ENCODE results near the gene SLU7.

The SLU7 gene

DNA sequence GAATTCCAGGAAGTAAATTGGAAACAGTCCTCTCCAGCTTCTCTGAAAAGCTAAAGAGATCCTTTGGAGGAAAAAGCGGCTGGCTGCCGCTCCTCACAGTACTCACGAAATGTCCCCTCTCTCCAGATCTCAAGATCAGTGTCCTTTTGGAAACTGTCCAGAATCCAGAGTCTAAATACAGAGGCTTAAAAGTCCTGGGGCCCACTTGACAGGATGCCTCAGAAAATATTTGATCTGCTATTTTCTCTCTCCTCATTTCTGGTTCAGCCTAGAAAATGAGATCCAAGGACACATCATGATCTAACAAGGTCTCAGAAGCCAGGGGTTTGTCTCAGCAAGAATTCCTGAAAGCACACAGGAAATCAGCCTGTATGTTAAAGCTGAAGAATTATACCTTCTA, 55.7 kb downstream of the SLU7 start:
- TF ChIP-seq POLR2AphosphoS5 (IDR thresholded peaks at IDR 0.05; ENCODE audit: low read depth, low read length) (no peak), TAF1 (IDR thresholded peaks at IDR 0.05; ENCODE audit: borderline replicate concordance, insufficient read depth, low read length) (no peak), SIN3A (IDR thresholded peaks at IDR 0.05; ENCODE audit: borderline replicate concordance, insufficient read depth, low read length) (no peak), FOXP2 (optimal IDR thresholded peaks at IDR 0.05; ENCODE audit: borderline replicate concordance, extremely low read depth, extremely low read length, insufficient read depth) (no peak)
- TF ChIP-seq, protein P1, sequence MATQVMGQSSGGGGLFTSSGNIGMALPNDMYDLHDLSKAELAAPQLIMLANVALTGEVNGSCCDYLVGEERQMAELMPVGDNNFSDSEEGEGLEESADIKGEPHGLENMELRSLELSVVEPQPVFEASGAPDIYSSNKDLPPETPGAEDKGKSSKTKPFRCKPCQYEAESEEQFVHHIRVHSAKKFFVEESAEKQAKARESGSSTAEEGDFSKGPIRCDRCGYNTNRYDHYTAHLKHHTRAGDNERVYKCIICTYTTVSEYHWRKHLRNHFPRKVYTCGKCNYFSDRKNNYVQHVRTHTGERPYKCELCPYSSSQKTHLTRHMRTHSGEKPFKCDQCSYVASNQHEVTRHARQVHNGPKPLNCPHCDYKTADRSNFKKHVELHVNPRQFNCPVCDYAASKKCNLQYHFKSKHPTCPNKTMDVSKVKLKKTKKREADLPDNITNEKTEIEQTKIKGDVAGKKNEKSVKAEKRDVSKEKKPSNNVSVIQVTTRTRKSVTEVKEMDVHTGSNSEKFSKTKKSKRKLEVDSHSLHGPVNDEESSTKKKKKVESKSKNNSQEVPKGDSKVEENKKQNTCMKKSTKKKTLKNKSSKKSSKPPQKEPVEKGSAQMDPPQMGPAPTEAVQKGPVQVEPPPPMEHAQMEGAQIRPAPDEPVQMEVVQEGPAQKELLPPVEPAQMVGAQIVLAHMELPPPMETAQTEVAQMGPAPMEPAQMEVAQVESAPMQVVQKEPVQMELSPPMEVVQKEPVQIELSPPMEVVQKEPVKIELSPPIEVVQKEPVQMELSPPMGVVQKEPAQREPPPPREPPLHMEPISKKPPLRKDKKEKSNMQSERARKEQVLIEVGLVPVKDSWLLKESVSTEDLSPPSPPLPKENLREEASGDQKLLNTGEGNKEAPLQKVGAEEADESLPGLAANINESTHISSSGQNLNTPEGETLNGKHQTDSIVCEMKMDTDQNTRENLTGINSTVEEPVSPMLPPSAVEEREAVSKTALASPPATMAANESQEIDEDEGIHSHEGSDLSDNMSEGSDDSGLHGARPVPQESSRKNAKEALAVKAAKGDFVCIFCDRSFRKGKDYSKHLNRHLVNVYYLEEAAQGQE (IDR thresholded peaks at IDR 0.05; ENCODE audit: insufficient read depth in 1 of 2, low read depth in 2 of 2, low read length in 2 of 2): no peak

DNA sequence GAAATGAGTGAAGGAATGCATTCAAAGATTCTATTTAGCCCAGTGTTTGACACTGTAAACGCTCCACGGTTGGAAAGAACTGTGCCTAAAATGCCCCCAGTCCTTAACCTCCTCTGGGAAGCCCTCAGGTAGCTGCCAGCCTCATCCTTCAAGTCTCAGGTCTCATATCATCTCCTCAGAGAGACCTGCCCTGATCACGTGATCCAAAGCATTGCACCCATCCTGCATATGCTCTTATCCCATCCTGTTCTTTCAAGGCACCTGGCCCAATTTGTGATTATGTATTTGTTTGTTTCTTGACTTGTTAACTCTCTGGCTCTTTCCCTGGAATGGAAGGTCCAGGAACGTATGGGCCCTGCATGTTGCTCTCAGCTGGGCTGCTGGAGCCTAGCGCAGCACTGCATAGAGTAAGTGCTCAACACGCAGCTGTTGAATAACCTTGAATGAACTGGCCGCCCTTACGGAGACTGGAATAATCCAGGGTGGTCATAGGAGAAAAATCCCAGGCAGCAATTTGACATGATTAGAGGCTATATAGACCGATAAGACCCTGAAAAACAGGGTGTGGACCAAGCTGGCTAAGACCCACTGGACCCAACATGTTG, 57.2 kb downstream of the SLU7 start:
- TF ChIP-seq TAF1 (IDR thresholded peaks at IDR 0.05; ENCODE audit: borderline replicate concordance, insufficient read depth, low read length): no peak
- TF ChIP-seq SIN3A (IDR thresholded peaks at IDR 0.05; ENCODE audit: borderline replicate concordance, insufficient read depth, low read length): no peak

DNA sequence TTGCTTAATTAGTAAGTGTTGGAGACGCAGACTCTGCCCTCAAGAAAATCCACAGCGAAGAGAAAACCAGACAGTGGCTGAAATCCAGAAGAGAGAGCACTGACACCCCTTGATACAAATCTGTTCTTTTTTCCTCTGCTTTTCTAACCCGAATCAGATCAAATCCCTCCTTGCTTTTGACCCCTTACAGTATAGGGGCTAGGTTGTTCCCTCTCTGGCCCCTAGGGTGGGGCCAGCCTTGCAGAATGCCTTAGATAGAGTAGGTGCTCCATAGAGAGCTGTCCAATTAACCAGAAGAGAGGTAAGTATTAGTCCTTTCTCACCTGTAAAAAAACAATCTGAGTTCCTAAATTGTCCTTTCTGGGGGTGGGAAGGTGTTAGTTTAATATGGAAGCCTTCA, 58.6 kb downstream of the SLU7 start:
- TF ChIP-seq FOXP2 (optimal IDR thresholded peaks at IDR 0.05; ENCODE audit: borderline replicate concordance, extremely low read depth, extremely low read length, insufficient read depth): no peak
- TF ChIP-seq, protein P1 (IDR thresholded peaks at IDR 0.05; ENCODE audit: insufficient read depth in 1 of 2, low read depth in 2 of 2, low read length in 2 of 2): no peak
- no peak for TF ChIP-seq TAF1 (IDR thresholded peaks at IDR 0.05; ENCODE audit: borderline replicate concordance, insufficient read depth, low read length)
- no peak for TF ChIP-seq SIN3A (IDR thresholded peaks at IDR 0.05; ENCODE audit: borderline replicate concordance, insufficient read depth, low read length)
- TF ChIP-seq POLR2AphosphoS5 (IDR thresholded peaks at IDR 0.05; ENCODE audit: low read depth, low read length): no peak

DNA sequence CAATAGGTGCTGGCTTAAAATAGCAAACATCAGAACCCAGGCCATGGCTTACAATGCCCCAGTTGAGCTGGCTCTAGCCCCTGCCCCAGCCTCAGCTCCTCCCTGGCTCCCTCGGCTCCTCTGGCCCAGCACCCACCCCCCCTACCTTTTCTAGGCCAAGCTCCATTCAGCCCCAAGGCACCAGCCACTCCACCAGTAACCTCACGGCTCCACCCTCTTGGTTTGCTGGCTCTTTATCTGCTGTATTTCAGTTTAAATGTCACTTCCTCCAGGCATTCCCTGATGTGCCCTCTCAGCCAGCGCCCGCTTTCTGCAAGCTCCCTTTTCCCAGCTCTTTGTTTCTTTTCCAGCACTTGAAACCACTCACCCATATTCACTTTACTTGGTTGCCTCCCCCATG, 59.1 kb downstream of the SLU7 start:
- no peak for TF ChIP-seq FOXP2 (optimal IDR thresholded peaks at IDR 0.05; ENCODE audit: borderline replicate concordance, extremely low read depth, extremely low read length, insufficient read depth)
- TF ChIP-seq, protein P1 (IDR thresholded peaks at IDR 0.05; ENCODE audit: insufficient read depth in 1 of 2, low read depth in 2 of 2, low read length in 2 of 2): no peak
- no peak for TF ChIP-seq SIN3A (IDR thresholded peaks at IDR 0.05; ENCODE audit: borderline replicate concordance, insufficient read depth, low read length)
- TF ChIP-seq TAF1 (IDR thresholded peaks at IDR 0.05; ENCODE audit: borderline replicate concordance, insufficient read depth, low read length): no peak
- no peak for TF ChIP-seq POLR2AphosphoS5 (IDR thresholded peaks at IDR 0.05; ENCODE audit: low read depth, low read length)

DNA sequence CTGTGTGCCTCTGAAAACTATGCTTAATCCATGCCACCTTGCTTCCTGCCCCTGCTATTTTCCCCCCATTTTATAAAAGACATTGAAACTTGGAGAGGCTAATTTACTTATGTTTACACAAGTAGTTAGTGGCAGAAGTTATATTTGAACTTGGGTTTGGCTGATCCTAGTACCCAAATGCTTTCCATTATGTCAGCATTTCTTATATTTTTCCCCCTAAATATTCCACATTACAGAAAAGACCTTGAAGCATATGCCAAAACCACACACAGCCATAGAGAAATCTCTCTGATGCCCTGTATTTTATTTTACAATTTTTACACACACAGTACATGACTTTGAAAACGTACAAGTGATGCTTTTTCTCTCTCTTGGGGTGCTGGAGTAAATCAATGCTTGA, 59.6 kb downstream of the SLU7 start:
- TF ChIP-seq POLR2AphosphoS5 (IDR thresholded peaks at IDR 0.05; ENCODE audit: low read depth, low read length): no peak
- no peak for TF ChIP-seq SIN3A (IDR thresholded peaks at IDR 0.05; ENCODE audit: borderline replicate concordance, insufficient read depth, low read length)
- TF ChIP-seq, protein P1 (IDR thresholded peaks at IDR 0.05; ENCODE audit: insufficient read depth in 1 of 2, low read depth in 2 of 2, low read length in 2 of 2): no peak
- TF ChIP-seq TAF1 (IDR thresholded peaks at IDR 0.05; ENCODE audit: borderline replicate concordance, insufficient read depth, low read length): no peak
- TF ChIP-seq FOXP2 (optimal IDR thresholded peaks at IDR 0.05; ENCODE audit: borderline replicate concordance, extremely low read depth, extremely low read length, insufficient read depth): no peak
